Testis (tissue), 3 donors: ENCODE measurements around the gene SYMPK. TPM values are rescaled to one million over a fixed set of nuclear protein-coding genes. Genes with fewer than 3 reads are reported as not detected.
A peak's percentile ranks its signal among the peaks of the same experiment; 100 is the strongest.

Experiments used
- DNase-seq: peaks from one replicate; pipeline ENCODE4 v3.0.0-alpha.2; 2019
- H3K27ac ChIP-seq, 2 donors: fragments of 200-600 bp; sonication (generic); one replicate each; pipeline ENCODE4 v1.5.1; 2019
- H3K27me3 ChIP-seq: fragments of 200-600 bp; sonication (generic); one replicate; pipeline ENCODE4 v1.5.1; 2019
- H3K36me3 ChIP-seq: fragments of 200-600 bp; sonication (generic); one replicate; pipeline ENCODE4 v1.5.1; 2017; ENCODE audit warnings: low read depth; ENCODE audit errors: missing control alignments
- H3K4me1 ChIP-seq: fragments of 200-600 bp; sonication (generic); one replicate; pipeline ENCODE4 v1.5.1; 2019
- H3K4me3 ChIP-seq, 2 donors: fragments of 200-600 bp; sonication (generic); one replicate each; pipeline ENCODE4 v1.5.1; 2017 to 2019
- H3K9me3 ChIP-seq: fragments of 200-600 bp; sonication (generic); one replicate; pipeline ENCODE4 v1.5.1; 2017
- CTCF ChIP-seq, 3 experiments: fragments of 450-650 bp in 2 of 3; fragments of 200-600 bp in 1 of 3; sonication (generic) in 1 of 3; IDR thresholded peaks; one replicate each; pipeline ENCODE4 v1.5.1; 2016 to 2019; ENCODE audit warnings: antibody characterized with exemption in 3 of 3, mild to moderate bottlenecking in 2 of 3, moderate library complexity in 1 of 3
- POLR2A ChIP-seq: fragments of 450-650 bp; IDR thresholded peaks from one replicate; pipeline ENCODE4 v1.6.1; 2017; ENCODE audit warnings: antibody characterized with exemption, mild to moderate bottlenecking, moderate library complexity
- WGBS, 2 donors: methylation state at CpG; one replicate each; pipeline ENCODE4 v1.1.5; 2018; 5-methylcytosine and 5-hydroxymethylcytosine counted together
- intact Hi-C: fragments of 100-400 bp; cut with DNase I; formaldehyde crosslinking; loops from one replicate; pipeline ENCODE4 v1.15.1; 2023; ENCODE audit warnings: low total_unique reads
- polyA plus RNA-seq: library from polyadenylated mRNA; stranded (reverse); fragments of 350-450 nt; fragmentation: Illumina TruSeq; extraction: RNeasy Lipid Tissue Mini Kit (QIAGEN cat#74804); gene quantifications from one replicate; pipeline ENCODE4 v1.2.3, GENCODE V29; 2014; ENCODE audit warnings: low read depth, low replicate concordance; ENCODE audit not compliant: insufficient read depth
- total RNA-seq, 2 donors: library from RNA; depleted of rRNA; stranded (reverse); fragments of >200 nt; gene quantifications; one replicate each; pipeline ENCODE4 v1.2.3, GENCODE V29; 2016

The SYMPK gene
- total and polyA plus RNA-seq, 3 donors from 2014 or later: 123 to 195 (median 142) TPM

- WGBS, 2 donors: 0 to 1% methylated on average over 22 to 28 of the region's 28 CpGs
- peak overlapping the region; percentile 69 to 71 for H3K4me3 ChIP-seq
- peak overlapping the region; percentile 89 to 95 for H3K27ac ChIP-seq
- no peaks in the 10 kb centered on the region for H3K36me3 ChIP-seq
- H3K27me3 ChIP-seq: no peaks in the 10 kb centered on the region
- no peaks in the 10 kb centered on the region for H3K9me3 ChIP-seq
- DNase-seq: peak; percentile 55
- peaks cover 28% of the 10 kb centered on the region for H3K4me1 ChIP-seq
- TF ChIP-seq POLR2A (no peak), CTCF (IDR thresholded peaks at IDR 0.05) (no peak)
- intact Hi-C loops: loop anchor here (10.0 kb wide), 1 partner anchor 115 kb away; the partner anchor contains the start of gene IRF2BP1
These were observed 93.1 kb downstream of the SYMPK start for GRCh38 chr19:45769821-45770191.

- intact Hi-C loops: no loop called here
- H3K36me3 ChIP-seq: no peaks in the 10 kb centered on the region
- TF ChIP-seq POLR2A (peak; percentile 59), CTCF (IDR thresholded peaks at IDR 0.05) (no peak)
- WGBS, 2 donors: 0 to 1% methylated on average over 36 to 65 of the region's 70 CpGs
- peaks cover 34% of the 10 kb centered on the region for H3K4me1 ChIP-seq
- peak within 1 kb of the TSS; percentile 89 to 95 for H3K27ac ChIP-seq
- DNase-seq: peak; percentile 97
- no peaks in the 10 kb centered on the region for H3K9me3 ChIP-seq
- H3K4me3 ChIP-seq: peak within 1 kb of the TSS; percentile 69 to 71
- H3K27me3 ChIP-seq: no peaks in the 10 kb centered on the region
These were observed 93.8 kb downstream of the SYMPK start, which contains the start of gene SIX5 for GRCh38 chr19:45768984-45769782. SIX5 (minus strand) TSS chr19:45769252; CDS start chr19:45768844, 408 bp downstream.

GRCh38 chr19:45768655-45768983 is 94.3 kb downstream of the SYMPK start:
- H3K4me1 ChIP-seq: peaks cover 40% of the 10 kb centered on the region

GRCh38 chr19:45767881-45768654 is 94.9 kb downstream of the SYMPK start:
- H3K27ac ChIP-seq: peak overlapping the region; percentile 85 to 95
- DNase-seq: peak; percentile 77
- peak overlapping the region; percentile 69 to 71 for H3K4me3 ChIP-seq
- no peaks in the 10 kb centered on the region for H3K27me3 ChIP-seq
- intact Hi-C loops: no loop called here
- WGBS, 2 donors: 1% methylated on average over 23 of the region's 102 CpGs; no CpG with 5 or more reads in 1 of the 2 donors
- H3K4me1 ChIP-seq: peaks cover 43% of the 10 kb centered on the region
- H3K9me3 ChIP-seq: no peaks in the 10 kb centered on the region
- no peak for TF ChIP-seq POLR2A
- no peak for TF ChIP-seq CTCF (IDR thresholded peaks at IDR 0.05)
- no peaks in the 10 kb centered on the region for H3K36me3 ChIP-seq

More at GRCh38 chr19:45768655-45768983, 94.3 kb downstream of the SYMPK start:
- Histone ChIP-seq H3K9me3 (no peaks in the 10 kb centered on the region), H3K27me3 (no peaks in the 10 kb centered on the region), H3K27ac (peak overlapping the region; percentile 85 to 95), H3K36me3 (no peaks in the 10 kb centered on the region), H3K4me3 (peak overlapping the region; percentile 69 to 71)
- intact Hi-C loops: no loop called here
- 0 to 1% methylated on average over 14 to 27 of the region's 33 CpGs for WGBS, 2 donors
- no peak for TF ChIP-seq POLR2A
- TF ChIP-seq CTCF (IDR thresholded peaks at IDR 0.05): no peak
- peak; percentile 26 for DNase-seq
